A673 (cell line): Measurements from ENCODE around the gene PLA2G4F. TPM values are rescaled to one million over a fixed set of nuclear protein-coding genes. Genes with fewer than 3 reads are reported as not detected.

Source experiments
- BruUV-seq: library from RNA; stranded (reverse); fragments of 400-500 nt; replicated peaks from 2 replicates; lab custom pipeline; 2021; lab: Mats Ljungman, UMichigan
- CTCF ChIA-PET: fragments of 300-600 bp; sonication (Branson Sonifier 250); formaldehyde crosslinking; loops from one replicate; lab custom pipeline; 2022; ENCODE audit warnings: antibody characterized with exemption; lab: Charles Lee
- POLR2A ChIA-PET: fragments of 300-600 bp; sonication (Branson Sonifier 250); formaldehyde crosslinking; loops from one replicate; lab custom pipeline; 2022; ENCODE audit warnings: antibody characterized with exemption; ENCODE audit not compliant: low non-redundant PET; lab: Charles Lee
- DNase-seq: peaks from one replicate; pipeline ENCODE4 v3.0.0-alpha.2; 2015; ENCODE audit warnings: low spot score
- H3K27ac ChIP-seq: fragments of 200-600 bp; sonication (generic); 2 replicates; pipeline ENCODE4 v1.5.1; 2016; ENCODE audit warnings: mixed run types, low read depth, mild to moderate bottlenecking, mixed read lengths, antibody characterized with exemption, low read length; ENCODE audit not compliant: poor library complexity, severe bottlenecking
- H3K27me3 ChIP-seq: fragments of 200-600 bp; sonication (generic); replicated peaks from 2 replicates; pipeline ENCODE4 v1.6.1; 2017; ENCODE audit warnings: mixed run types, low read depth, mild to moderate bottlenecking, mixed read lengths, antibody characterized with exemption, low read length; ENCODE audit not compliant: insufficient read depth, poor library complexity
- H3K36me3 ChIP-seq: fragments of 200-600 bp; sonication (generic); 2 replicates; pipeline ENCODE4 v1.6.1; 2016; ENCODE audit warnings: mixed run types, mild to moderate bottlenecking, mixed read lengths, antibody characterized with exemption, low read length; ENCODE audit not compliant: insufficient read depth, poor library complexity, severe bottlenecking
- H3K4me1 ChIP-seq: fragments of 200-600 bp; sonication (generic); 2 replicates; pipeline ENCODE4 v1.6.1; 2017; ENCODE audit warnings: mixed run types, mild to moderate bottlenecking, mixed read lengths, antibody characterized with exemption, low read length; ENCODE audit not compliant: insufficient read depth, poor library complexity, severe bottlenecking
- H3K4me3 ChIP-seq: fragments of 200-600 bp; sonication (generic); 2 replicates; pipeline ENCODE4 v1.5.1; 2016; ENCODE audit warnings: low read depth, mixed run types, mild to moderate bottlenecking, mixed read lengths, low read length; ENCODE audit not compliant: poor library complexity, severe bottlenecking
- H3K9me3 ChIP-seq: fragments of 200-600 bp; sonication (generic); 2 replicates; pipeline ENCODE4 v1.6.1; 2016; ENCODE audit warnings: mixed run types, low read depth, mild to moderate bottlenecking, mixed read lengths, antibody characterized with exemption, low read length; ENCODE audit not compliant: poor library complexity, severe bottlenecking
- EZH2 ChIP-seq: fragments of 200-600 bp; sonication (generic); IDR thresholded peaks from 2 replicates; pipeline ENCODE4 v1.6.1; 2017; ENCODE audit warnings: borderline replicate concordance, low read depth, mild to moderate bottlenecking, mixed read lengths, antibody characterized with exemption, low read length; ENCODE audit not compliant: poor library complexity, severe bottlenecking
- intact Hi-C: fragments of 100-400 bp; cut with micrococcal nuclease; formaldehyde crosslinking; loops from one replicate; pipeline ENCODE4 v1.10.0; 2022; ENCODE audit not compliant: unreplicated experiment
- total RNA-seq: library from RNA; stranded (reverse); gene quantifications from 2 replicates; pipeline ENCODE4 v1.2.3, GENCODE V29; 2021
- TF ChIP-seq, protein P1 (sequence below): fragments of 300-800, 200-600 bp; sonication (generic); conservative IDR thresholded peaks from 2 replicates; pipeline ENCODE4 v1.5.1; 2017; ENCODE audit warnings: low read depth, mild to moderate bottlenecking, antibody characterized with exemption, low read length, moderate library complexity, mixed read lengths

PLA2G4F gene
- total RNA-seq, 1 experiment from 2014 or later, result not detected

DNA sequence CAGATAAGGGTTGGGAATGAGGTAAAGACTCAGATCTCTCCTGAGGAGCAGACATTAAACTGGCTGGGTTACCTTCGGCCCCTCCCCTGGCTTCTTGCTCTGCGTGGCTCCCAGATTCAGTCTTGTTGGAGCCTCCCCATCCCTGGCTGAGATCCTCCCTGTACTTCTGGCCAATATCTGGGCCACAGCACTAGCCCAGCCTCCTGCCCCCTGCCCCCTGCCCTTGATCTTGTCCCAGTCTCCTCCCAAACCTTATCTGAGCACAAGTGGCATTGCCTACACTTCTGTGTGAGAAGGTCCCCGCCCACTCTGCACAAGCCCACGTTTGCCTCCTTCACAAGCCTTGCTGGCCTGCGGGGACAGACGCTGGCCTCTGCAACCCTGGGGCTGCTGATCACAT, 16.8 kb downstream of the PLA2G4F start:
- intact Hi-C loops, result no loop called here
- Histone ChIP-seq H3K4me3 (no peak overlapping the region), H3K4me1 (no peaks in the 10 kb centered on the region), H3K9me3 (no peaks in the 10 kb centered on the region), H3K27me3 (no peaks in the 10 kb centered on the region), H3K27ac (no peak overlapping the region), H3K36me3 (no peaks in the 10 kb centered on the region)
- TF ChIP-seq EZH2, result no peak
- TF ChIP-seq, protein P1, sequence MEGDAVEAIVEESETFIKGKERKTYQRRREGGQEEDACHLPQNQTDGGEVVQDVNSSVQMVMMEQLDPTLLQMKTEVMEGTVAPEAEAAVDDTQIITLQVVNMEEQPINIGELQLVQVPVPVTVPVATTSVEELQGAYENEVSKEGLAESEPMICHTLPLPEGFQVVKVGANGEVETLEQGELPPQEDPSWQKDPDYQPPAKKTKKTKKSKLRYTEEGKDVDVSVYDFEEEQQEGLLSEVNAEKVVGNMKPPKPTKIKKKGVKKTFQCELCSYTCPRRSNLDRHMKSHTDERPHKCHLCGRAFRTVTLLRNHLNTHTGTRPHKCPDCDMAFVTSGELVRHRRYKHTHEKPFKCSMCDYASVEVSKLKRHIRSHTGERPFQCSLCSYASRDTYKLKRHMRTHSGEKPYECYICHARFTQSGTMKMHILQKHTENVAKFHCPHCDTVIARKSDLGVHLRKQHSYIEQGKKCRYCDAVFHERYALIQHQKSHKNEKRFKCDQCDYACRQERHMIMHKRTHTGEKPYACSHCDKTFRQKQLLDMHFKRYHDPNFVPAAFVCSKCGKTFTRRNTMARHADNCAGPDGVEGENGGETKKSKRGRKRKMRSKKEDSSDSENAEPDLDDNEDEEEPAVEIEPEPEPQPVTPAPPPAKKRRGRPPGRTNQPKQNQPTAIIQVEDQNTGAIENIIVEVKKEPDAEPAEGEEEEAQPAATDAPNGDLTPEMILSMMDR, result no peak
- ChIA-PET POLR2A (no interaction called here), CTCF (no interaction called here)
- no TSS peak for BruUV-seq
- no peak for DNase-seq

DNA sequence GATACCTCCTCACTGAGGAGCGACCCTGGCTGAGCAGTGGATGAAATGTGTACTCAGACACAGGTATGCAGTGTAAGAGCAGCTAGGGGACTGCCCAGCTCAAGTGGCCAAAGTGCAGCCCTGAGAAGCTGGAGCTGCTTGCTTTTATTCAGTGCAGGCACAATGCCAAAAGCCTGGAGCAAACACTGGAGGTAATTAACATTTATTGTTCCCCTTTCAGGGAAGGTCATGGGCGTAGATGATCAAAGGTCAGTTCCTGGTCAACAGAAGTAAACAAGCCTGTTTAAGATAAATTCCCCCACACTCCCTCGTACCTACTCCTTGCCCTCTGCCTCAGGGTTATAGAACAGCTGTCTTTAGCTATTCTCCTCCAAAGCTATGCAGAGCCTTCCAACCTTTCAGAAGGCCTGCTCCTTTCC, 17.5 kb downstream of the PLA2G4F start:
- BruUV-seq, result no TSS peak
- intact Hi-C loops, result no loop called here
- TF ChIP-seq EZH2, result no peak
- TF ChIP-seq, protein P1, result no peak
- H3K4me1 ChIP-seq, result no peaks in the 10 kb centered on the region
- H3K4me3 ChIP-seq, result no peak overlapping the region
- ChIA-PET CTCF (interaction anchor here (1.2 kb wide), 1 partner anchor 32 kb away, joined by 3 read pairs; no protein-coding TSS in a partner anchor), POLR2A (no interaction called here)
- H3K27ac ChIP-seq, result no peak overlapping the region
- no peaks in the 10 kb centered on the region for H3K36me3 ChIP-seq
- H3K27me3 ChIP-seq, result no peaks in the 10 kb centered on the region
- no peak for DNase-seq
- H3K9me3 ChIP-seq, result no peaks in the 10 kb centered on the region

GRCh38 chr15:42138411-42138810, 18.0 kb downstream of the PLA2G4F start:
- Histone ChIP-seq H3K9me3 (no peaks in the 10 kb centered on the region), H3K36me3 (no peaks in the 10 kb centered on the region), H3K4me3 (no peak overlapping the region), H3K27me3 (no peaks in the 10 kb centered on the region), H3K27ac (no peak overlapping the region), H3K4me1 (no peaks in the 10 kb centered on the region)
- TF ChIP-seq, protein P1, result no peak
- TF ChIP-seq EZH2, result no peak
- POLR2A ChIA-PET, result no interaction called here
- no TSS peak for BruUV-seq
- no peak for DNase-seq
- intact Hi-C loops, result no loop called here
- CTCF ChIA-PET, result interaction anchor here (1.2 kb wide), 1 partner anchor 31 kb away, joined by 3 read pairs; no protein-coding TSS in a partner anchor
